RKO (cell line): ENCODE measurements around the gene PDSS1.
A peak's percentile ranks its signal among the peaks of the same experiment; 100 is the strongest.
"Not testable (repeated sequence)": the region's sequence is repeated elsewhere in the genome, so short reads cannot be mapped to it uniquely, and the experiment has no call there.

Experiments used
- DNase-seq: peaks from one replicate; pipeline ENCODE4 v3.0.0-alpha.2; 2016; ENCODE audit warnings: low spot score

Gene PDSS1

DNA sequence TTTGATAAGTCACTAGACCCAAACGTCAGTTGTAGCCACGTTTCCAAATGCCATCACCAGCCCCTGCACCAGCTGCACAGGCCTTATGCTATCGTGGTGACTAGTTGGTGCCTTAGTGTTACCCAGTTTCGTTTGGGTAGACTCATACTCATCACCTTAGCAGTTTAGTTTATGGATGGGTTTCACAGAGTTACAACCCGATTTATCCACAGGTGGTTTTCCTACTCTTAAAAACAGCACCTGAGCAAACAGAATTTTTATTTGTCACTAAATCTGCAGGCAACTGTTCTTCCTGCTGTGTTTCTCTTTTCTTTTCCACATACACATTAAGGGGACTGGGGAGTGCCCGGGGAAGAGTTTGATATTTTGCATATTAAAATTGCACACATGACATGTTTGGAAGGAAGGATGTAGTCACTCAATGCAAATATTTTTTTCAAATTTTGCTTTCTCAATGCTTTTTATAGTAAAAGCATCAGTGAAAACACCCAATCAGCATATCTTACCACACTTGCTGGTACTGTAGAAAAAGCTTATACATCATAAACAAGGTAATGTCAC, 41.6 kb downstream of the PDSS1 start:
- no peak for DNase-seq

DNA sequence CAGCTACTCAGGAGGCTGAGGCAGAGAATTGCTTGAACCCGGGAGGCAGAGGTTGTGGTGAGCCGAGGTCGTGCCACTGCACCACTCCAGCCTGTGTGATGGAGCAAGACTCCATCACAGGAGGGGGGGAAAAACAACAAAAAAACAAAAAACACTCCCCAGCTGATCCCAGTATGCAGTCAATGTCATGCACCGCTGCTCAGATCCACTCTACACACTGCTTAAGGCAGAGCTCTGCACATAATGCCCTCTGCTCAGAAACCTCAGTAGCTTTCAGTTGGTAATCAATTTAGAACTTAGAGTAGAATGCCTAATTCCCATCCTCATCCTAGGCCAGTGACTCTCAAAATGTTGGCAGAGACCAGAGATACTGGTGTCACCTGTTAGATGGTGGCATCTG, 43.9 kb downstream of the PDSS1 start:
- DNase-seq, result no peak

DNA sequence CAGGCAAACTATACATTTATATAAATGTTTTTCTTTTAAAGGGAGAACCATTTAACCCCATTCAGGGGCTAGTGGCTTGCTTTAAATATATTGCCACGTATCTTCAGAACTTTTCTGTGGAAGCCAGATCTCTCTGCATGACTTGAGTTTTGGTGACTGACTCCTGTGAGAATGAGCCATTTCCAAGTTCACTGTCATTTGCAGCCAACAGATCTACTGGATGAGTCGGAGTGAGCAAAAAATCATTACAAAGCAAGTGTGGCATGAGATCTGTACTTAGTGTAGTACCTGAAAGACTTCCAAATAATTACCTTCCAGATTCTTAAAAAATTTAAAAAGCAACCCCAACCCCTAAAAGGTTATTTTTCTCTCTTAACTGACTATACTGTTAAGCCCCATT, 45.6 kb downstream of the PDSS1 start:
- peak; percentile 55 for DNase-seq

DNA sequence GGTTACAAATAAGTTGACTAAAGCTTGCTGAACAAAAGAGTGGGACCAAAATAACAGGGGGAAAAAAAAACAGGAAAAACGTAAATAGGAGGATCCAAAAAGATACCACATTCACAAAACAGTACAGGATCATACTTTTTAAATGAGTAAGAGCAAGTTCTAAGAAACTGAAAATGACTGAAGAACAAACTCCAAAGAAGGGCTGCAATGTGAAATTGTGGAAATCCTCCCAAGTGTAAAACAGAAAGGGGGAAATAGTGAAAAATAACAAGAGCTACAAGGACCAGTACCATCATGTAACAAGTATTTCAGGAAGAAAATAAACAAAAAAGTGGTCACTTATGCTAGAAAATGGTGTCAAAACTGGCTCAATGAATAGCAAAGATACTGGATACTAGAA, 46.3 kb downstream of the PDSS1 start:
- DNase-seq, result no peak

DNA sequence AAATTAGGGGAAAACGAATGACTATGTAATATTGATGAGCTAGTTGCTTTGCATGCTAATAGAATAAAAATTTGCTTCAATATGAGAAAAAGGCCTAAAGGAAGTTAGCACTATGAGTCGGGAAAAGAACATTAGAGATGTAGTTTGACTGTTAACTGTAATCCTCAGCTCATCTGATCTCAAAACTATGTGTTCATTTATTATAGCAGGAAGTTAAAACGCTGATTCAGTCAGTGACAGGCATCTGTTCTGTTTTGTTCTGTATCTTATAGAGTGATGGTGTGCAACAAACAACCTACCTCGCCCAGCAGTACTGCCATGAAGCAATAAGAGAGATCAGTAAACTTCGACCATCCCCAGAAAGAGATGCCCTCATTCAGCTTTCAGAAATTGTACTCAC, 48.6 kb downstream of the PDSS1 start:
- peak; percentile 19 for DNase-seq

DNA sequence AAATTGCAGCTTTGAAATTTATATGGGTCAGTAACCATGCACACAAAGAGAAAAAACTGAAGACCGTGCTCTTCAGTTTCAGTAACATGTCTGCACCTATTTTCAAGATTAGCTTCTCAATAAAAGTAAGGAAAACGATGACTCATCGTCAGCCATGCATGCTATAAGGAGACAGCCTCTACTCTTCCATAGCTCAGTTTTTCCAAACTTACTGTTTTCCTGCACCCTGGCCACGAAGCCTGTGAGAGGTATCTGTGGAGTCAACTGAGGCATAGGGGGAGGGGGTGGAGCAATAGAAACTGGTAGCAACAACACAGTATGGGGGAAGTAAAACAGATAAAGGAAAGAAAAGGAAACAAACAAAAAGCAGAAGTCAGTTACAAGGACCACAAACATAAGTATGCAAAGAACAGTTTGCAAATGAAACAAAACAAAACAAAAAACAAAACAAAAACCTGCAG, 58.0 kb downstream of the PDSS1 start:
- DNase-seq, result peak; percentile 45

DNA sequence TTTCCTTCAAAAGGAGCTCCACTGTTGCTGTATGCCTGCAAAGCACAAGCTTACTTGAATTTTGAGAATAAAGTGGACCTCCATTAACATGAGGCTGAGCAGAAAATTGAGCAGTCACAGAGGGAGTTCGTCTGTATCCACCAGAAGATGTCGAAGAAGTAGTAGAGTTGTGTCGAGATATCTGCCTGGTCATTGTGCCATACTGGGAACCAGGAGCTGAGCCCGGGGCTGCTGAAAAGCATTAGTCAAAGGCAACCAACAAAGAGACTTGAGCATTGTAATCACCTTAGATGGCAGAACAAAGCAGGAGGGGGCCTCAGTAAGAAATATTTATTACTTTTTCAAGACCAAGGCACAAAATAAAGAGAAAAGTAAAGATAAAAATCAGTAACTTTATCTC, 61.5 kb downstream of the PDSS1 start:
- no peak for DNase-seq

DNA sequence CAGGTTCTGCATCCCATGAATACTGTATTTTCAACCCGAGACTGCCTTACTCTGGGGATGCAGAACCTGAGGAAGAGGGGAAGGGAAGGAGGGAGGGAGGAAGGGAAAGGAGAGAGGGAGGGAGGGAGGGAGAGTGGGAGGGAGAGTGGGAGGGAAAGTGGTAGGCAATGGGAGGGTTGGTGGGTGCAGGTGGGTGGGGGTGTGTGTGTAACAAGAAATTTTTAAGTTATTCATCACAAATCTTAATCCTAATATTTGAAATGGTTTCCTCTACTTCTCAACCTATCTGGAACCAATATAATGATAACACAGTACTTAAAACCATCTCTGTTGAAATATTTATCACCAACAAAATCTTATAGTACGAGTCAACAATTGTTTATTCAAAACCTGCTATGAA, 68.0 kb downstream of the PDSS1 start:
- no peak for DNase-seq

DNA sequence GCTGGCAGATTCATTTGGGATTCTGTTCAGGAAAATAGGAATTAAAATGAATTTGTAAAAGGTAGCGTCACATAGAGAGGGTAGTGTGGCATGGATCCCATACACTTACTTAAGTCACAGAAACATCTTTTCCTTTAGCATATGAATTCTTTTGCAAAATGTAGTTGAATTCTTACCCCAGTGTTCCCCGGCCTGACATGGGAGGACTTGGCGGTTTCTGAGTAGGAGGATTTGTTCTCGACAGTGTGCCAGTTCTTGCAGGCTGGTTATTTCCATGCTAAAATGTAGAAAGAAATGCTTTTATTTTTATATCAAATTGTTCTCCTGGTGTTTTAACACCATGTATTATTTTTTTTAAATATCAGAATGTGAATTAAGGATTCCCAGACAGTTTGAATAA, 72.6 kb downstream of the PDSS1 start:
- DNase-seq, result no peak

DNA sequence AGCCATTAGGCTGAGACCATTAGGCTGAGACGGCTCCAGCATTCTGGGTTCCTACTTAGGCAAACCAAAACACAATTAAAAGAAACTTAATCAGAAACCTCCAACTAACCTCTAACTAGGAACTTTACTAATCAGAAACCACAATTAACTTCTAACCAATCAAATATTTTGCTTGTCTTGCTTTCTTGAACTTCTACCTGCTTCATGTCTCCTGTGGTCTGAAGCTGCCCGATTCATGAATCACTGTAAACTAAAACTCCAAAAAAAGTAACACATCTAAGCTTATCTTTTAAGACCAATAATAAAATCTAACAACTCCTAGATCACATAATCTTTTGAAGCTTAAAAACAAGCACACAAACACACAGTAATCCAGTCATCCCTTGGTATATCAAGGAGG, 76.1 kb downstream of the PDSS1 start:
- DNase-seq, result no peak

DNA sequence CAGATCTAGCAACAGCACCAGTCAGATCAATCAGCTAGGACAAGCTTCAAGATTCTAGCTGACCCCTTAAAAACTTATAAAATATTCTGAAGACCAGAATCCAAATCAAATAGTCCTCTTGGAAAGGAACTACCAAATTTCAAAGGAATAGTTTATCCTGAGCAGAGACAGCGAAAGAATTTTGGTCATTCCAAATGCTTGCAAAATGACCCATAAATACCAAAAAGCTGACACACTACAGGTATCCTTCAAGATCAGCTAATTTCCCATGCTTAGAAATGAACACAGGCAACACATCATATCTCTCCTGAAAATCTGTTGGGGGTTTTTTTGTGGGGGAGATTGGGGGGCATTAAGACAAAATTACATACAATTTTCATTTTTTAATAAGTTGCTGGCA, 78.8 kb downstream of the PDSS1 start:
- DNase-seq, result no peak

DNA sequence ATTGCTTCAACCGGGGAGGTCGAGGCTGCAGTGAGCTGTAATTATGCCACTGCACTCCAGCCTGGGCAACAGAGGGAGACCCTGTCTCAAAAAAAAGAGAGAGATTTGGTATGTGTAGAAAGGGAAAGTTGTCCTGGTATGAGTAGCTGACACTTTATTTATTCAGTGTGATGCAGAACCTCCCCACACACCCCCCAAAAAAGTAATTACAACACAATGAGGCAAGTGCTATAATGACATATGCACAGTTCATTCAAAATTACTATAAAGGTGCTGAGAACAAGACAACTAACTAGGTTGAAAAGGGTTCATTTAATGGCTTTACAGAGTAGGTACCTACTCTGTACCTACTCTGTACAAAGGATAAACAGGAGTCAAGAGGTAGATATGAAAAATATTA, 80.2 kb downstream of the PDSS1 start:
- no peak for DNase-seq

DNA sequence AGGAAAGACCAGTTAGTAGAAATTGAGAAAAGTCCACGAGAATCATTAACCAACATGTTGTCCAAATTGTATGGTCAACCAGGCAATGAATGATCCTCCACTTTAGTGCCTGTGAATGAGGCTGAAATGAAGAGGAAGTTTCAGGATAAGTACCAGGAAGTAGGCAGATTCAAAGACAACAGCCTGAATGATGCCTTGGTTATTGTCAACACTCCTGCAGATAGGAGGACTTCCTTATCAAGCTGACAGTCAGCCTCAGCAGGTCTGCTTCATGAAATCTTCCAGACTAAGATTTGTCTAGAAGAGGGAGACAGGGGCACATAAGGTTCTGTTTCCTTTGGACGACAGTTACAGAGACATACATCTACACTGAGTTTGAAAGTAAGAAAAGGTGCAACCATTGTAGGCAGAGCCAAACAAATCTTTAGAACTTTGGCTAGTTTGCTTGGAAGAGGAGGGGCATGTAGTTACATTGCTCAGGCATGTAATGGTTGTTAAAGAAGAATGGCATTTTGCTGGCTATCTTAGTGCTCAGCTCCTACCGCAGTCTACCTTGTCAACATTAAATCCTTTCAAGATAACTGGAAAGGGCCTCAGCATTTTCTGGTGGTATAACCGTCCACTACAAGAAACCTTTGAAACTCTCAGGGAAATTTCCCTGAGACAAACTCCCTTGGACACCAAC, 81.8 kb downstream of the PDSS1 start:
- DNase-seq, result no peak

DNA sequence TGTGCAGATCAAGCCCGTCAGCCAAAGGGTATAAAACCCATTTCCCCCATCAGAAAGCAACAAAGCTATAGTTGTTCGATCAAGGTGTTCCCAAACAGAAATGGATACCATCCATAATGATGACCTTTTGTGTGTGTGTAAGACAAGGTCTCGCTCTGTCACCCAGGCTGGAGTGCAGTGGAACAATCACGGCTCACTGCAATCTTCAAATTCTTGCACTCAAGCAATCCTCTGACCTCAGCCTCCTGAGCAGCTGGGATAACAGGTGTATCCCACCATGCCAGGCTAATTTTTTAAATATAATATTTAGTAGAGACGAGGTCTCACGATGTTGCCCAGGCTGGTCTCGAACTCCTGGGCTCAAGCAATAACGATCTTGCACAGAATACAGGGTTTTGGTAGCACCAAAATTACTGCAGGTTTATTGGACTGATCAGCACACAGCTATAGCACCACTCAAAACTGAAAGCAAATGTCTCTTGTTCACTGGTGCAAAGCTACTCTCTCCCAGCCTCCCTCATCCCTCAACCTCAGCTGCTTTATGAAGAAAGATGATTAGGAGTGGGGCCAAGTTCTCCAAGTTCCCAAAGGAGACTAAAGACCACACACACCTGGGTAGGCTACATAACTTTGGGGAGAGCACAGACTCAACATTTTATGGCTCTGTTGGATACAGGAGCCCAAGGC, 82.7 kb downstream of the PDSS1 start:
- DNase-seq, result no peak

DNA sequence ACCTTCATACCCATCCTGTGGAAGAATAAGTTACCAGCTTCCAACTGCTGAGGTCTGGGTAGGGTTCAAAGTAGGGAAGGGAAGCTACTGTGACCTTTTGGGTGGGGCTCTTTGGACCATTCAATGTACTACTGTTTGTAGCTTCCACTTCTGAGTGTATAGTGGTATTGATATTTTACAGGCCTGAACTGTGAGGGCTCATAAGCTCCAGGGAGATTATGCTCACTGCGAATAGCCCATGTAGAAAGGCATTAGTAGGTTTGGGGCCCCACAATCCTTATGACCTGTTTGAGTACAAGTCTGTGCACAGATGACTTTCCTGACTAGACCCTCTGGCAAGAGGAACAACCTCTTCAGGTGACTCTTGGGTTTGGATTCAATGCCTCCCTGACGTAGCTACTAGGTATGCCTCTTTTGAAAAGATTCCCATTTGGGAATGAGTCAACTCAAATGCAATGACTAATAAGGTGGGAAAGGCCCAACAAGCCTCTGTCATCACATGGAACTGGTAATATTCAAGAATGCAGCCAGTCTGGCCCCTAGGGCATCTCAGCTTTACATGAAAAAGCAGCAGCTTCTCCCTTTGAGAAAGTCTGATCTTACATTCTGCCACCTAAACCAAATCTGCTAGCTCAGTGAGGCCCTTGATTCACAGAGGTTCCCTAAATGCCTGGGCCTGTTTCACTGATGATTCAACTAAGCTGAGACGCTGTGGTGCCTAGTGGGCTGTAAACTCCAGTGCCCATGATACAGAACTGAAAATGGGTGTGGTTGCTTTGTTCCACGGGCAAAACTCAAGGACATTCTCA, 83.5 kb downstream of the PDSS1 start:
- peak; percentile 86 for DNase-seq

DNA sequence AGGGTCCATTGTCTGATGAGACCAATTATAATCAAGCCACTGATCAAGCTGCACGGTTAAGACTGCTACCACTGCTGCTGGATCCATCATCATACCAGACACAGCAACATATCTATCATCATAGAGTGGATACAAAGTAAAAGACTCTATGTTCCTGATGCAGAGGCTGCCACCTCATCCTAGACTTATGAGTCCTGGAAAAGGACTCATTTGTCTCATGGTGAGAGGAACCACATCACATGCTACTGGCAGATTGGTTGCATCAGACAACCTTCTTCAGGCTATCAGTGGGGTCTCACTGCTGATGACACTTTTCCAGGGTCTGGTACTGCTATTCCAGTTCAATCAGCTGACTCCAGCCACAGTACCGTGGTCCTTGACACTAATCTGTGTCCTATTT, 84.3 kb downstream of the PDSS1 start:
- DNase-seq, result peak; percentile 39

DNA sequence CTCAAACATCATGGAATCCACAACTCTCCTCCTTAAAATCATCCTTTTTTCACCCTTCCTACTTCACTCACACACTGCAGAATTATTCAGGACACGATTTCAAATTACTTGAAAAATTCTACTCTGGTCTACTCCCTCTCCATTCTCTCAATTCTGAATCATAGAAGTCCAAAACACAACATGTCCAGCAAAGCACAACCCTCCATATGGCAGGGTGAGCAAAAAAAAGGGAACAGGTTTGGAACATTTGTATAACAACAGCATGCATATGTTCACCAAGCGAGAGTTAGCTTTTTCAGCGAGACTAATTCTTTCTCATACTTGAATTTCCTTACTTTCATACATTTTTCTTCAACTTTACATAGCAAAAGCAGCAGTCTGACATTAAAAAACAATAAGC, 89.9 kb downstream of the PDSS1 start:
- no peak for DNase-seq

DNA sequence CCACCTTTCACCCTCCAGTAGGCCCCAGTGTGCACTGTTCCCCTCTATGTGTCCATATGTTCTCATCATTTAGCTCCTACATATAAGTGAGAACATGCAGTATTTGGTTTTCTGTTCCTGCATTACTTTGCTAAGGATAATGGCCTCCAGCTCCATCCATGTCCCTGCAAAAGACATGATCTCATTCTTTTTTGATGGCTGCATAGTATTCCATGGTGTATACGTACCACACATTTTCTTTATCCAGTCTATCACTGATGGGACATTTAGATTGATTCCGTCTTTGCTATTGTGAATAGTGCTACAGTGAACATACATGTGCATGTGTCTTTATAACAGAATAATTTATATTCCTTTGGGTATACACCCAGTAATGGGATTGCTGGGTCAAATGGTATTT, 92.3 kb downstream of the PDSS1 start:
- not testable (repeated sequence) for DNase-seq

DNA sequence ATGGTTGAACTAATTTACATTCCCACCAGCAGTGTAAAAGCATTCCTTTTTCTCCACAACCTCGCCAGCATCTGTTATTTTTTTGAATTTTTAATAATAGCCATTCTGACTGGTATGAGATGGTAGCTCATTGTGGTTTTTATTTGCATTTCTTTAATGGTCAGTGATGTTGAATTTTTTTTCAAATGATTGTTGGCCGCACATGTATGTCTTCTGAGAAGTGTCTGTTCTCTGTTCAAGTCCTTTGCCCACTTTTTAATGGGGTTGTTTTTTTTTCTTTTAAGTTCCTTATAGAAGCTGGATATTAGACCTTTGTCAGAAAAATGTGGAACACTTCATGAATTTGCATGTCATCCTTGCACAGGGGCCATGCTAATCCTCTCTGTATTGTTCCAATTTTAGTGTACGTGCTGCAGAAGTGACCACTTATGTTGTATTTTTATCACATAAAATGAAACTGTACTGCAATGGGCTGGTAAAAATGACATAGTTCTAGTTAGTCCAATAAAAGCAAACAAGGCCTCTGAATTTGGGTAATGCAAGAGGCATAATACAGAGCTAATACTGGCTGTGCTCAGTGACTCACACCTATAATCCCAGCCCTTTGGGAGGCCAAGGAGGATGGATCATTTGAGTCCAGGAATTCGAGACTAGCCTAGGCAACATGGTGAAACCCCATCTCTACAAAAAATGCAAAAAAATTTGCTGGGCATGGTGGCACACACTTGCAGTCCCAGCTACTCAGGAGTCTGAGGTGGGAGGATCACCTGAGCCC, 92.9 kb downstream of the PDSS1 start:
- no peak for DNase-seq

DNA sequence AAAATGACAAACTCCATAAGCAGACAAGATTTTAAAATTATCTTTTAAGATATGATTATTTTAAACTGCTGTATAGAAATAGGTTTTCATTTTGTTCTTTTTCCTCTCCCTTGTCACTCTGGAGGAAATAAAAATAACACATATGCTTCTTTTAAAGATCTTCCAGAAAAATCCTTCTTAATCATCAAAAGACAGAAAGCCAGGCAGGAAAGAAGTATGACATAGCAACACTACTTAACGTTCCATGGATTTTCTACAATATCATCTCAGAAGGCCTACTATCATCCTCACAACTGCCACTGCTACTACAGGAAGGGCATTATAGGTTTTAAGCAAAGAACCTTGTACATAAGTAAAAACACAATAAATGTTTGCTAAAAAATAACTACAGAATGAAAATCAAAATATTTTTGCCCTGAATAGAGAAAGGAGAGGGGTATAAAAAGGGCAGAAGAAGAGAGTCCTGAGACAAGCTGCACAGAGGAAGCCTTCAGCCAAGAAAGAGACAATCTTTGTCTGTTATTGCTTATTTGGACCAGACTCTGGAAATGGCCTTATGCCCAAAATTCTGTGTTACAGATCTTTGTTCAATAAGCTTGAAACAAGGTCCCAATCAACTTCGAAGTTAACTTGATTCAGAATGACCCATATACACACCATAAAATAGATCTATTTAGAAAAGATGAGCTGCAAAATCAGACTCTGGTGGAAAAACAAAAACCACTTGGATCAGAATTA, 95.4 kb downstream of the PDSS1 start:
- DNase-seq, result no peak
